ENCODE results near the gene CCDC122. TPM values are rescaled to one million over a fixed set of nuclear protein-coding genes. Genes with fewer than 3 reads are reported as not detected.

Gene CCDC122
- total RNA-seq, 1 experiment from 2014 or later: 5.8 TPM

GRCh38 chr13:43786472-43786765 lies 93.1 kb downstream of the CCDC122 start (continued):
- TF ChIP-seq EZH2 (IDR thresholded peaks at IDR 0.05): no peak
- TF ChIP-seq REST (IDR thresholded peaks at IDR 0.05; ENCODE audit: low read depth): no peak
- TF ChIP-seq TCF7L2 (IDR thresholded peaks at IDR 0.05; ENCODE audit: borderline replicate concordance, extremely low read depth, insufficient read depth, insufficient read length): no peak

Other genes with a start within 250 kb of the CCDC122 start
- 4.5 TPM for gene ENOX1, start 92.8 kb downstream of the CCDC122 start, total RNA-seq (2021; ENCODE audit: unreplicated experiment)
- gene LACC1, start 164 bp upstream of the CCDC122 start, total RNA-seq (2021; ENCODE audit: unreplicated experiment): 2.6 TPM

All from HCT116 (cell line).